ENCODE data around the gene SLC6A6.

The SLC6A6 gene

DNA sequence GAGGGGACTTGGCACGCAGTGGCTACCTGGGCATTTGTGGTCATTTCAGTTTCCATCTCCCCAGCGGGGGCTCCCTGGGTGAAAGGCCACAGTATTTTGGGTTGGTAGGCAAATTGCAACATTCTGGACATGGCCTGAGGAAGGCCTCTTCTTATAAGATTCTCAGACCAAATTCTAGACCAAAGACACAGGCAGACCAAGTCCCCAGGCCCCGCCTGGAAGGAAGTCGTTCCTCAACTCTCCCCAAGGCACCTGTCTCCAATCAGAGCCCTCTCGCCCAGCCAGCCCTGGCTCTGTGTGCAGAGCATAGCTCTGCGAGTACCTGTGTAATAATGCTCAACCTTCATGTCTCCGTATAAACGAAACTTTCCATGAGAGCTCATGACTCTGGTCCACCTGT lies 84.7 kb downstream of the SLC6A6 start:
- in situ Hi-C loops (cut with HindIII; ENCODE audit: low pct_ligation_motif_present, low sequenced_read_pairs) = no loop called here
- DNase-seq = no peak
- TF ChIP-seq, protein P1, sequence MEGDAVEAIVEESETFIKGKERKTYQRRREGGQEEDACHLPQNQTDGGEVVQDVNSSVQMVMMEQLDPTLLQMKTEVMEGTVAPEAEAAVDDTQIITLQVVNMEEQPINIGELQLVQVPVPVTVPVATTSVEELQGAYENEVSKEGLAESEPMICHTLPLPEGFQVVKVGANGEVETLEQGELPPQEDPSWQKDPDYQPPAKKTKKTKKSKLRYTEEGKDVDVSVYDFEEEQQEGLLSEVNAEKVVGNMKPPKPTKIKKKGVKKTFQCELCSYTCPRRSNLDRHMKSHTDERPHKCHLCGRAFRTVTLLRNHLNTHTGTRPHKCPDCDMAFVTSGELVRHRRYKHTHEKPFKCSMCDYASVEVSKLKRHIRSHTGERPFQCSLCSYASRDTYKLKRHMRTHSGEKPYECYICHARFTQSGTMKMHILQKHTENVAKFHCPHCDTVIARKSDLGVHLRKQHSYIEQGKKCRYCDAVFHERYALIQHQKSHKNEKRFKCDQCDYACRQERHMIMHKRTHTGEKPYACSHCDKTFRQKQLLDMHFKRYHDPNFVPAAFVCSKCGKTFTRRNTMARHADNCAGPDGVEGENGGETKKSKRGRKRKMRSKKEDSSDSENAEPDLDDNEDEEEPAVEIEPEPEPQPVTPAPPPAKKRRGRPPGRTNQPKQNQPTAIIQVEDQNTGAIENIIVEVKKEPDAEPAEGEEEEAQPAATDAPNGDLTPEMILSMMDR (IDR thresholded peaks at IDR 0.05; ENCODE audit: low read depth, low read length, missing control alignments) = no peak
- Histone ChIP-seq H3K4me3 (ENCODE audit: low read depth, low read length) (no peak overlapping the region), H3K27me3 (replicated peaks) (no peaks in the 10 kb centered on the region), H3K27ac (no peak overlapping the region), H3K36me3 (replicated peaks) (peaks cover 24% of the 10 kb centered on the region)

DNA sequence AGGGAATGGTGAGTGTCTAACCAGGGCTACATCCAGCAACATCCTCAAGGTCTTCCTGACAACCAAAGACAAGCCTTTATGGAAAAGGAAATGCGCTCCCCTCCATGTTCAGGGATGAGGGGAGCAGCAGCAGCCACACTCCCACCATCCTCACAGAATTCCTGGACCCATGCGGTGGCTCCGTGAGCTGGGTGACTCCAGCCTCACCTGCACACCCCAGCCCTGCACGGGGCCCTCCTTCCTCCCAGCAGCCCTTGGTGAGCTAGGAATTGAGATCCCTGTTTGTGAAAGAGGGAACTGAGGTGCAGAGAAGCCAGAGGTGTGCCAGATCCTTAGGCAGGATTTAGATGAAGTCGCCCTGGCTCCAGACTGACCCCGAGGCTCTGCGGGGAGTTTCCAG lies 85.4 kb downstream of the SLC6A6 start:
- Histone ChIP-seq H3K27me3 (replicated peaks) (no peaks in the 10 kb centered on the region), H3K4me3 (ENCODE audit: low read depth, low read length) (no peak overlapping the region), H3K27ac (no peak overlapping the region), H3K36me3 (replicated peaks) (peaks cover 17% of the 10 kb centered on the region)
- in situ Hi-C loops (cut with HindIII; ENCODE audit: low pct_ligation_motif_present, low sequenced_read_pairs) = no loop called here
- TF ChIP-seq, protein P1 (IDR thresholded peaks at IDR 0.05; ENCODE audit: low read depth, low read length, missing control alignments) = no peak
- no peak for DNase-seq

DNA sequence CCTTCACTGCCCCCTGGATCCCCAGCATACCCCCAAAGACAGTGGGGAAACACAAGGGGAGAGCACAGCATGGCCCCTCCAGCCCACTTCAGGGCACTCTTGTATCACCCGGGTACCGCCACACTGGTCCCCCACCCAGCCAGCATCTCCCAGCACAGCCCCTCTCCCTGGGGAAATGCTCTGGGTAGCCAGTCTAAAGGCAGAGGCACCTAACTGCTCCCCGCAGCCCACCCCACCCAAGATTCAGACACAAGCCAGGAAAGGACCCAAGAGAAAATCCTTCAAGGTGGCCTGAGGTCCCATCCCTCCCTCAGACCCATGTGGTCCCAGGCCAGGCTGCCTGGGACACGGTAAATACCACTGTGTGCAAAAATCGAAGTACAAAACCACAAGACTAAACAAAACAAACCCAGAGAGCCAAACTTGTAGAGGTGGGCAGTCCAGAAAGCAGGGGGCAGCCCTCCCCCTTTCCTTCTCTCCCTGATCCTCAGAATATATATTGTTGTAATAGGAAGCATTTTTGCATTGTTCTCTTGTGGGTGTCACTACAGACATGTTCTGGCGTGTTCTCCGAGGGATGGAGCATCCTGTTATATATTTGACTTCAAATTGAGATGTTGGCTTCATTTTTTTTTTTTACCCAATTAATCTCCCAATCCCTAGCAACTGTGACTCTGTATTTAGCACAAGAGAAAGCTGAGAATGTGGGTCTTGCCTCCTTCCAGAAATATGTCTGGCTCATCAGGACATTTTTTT lies 86.1 kb downstream of the SLC6A6 start:
- no peak for DNase-seq
- no peaks in the 10 kb centered on the region for H3K27me3 ChIP-seq (replicated peaks)
- no peak overlapping the region for H3K27ac ChIP-seq
- TF ChIP-seq, protein P1 (IDR thresholded peaks at IDR 0.05; ENCODE audit: low read depth, low read length, missing control alignments) = no peak
- H3K4me3 ChIP-seq (ENCODE audit: low read depth, low read length) = no peak overlapping the region
- in situ Hi-C loops (cut with HindIII; ENCODE audit: low pct_ligation_motif_present, low sequenced_read_pairs) = no loop called here
- H3K36me3 ChIP-seq (replicated peaks) = peaks cover 13% of the 10 kb centered on the region

DNA sequence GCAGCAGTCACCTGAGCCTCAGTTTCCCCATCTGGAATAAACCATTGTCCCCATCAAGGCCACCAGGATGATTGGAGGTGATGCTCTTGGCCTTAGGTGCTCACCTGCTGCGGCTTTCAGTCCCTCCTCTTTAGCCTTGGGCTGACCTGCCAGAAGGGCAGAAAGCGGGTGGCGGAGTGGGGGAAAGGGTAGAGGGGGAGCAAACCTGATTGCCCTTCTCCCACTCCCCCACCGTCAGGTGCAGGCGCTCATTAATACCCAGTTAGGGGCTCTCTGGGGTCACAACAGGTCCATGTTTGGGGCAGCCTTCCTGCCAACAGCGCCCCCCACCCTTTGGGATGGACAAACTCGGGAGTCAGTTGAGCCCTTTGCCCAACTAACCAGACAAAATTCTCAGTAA lies 87.2 kb downstream of the SLC6A6 start:
- H3K4me3 ChIP-seq (ENCODE audit: low read depth, low read length) = no peak overlapping the region
- TF ChIP-seq, protein P1 (IDR thresholded peaks at IDR 0.05; ENCODE audit: low read depth, low read length, missing control alignments) = no peak
- no peaks in the 10 kb centered on the region for H3K27me3 ChIP-seq (replicated peaks)
- in situ Hi-C loops (cut with HindIII; ENCODE audit: low pct_ligation_motif_present, low sequenced_read_pairs) = no loop called here
- DNase-seq = no peak
- peaks cover 9% of the 10 kb centered on the region for H3K36me3 ChIP-seq (replicated peaks)
- no peak overlapping the region for H3K27ac ChIP-seq

DNA sequence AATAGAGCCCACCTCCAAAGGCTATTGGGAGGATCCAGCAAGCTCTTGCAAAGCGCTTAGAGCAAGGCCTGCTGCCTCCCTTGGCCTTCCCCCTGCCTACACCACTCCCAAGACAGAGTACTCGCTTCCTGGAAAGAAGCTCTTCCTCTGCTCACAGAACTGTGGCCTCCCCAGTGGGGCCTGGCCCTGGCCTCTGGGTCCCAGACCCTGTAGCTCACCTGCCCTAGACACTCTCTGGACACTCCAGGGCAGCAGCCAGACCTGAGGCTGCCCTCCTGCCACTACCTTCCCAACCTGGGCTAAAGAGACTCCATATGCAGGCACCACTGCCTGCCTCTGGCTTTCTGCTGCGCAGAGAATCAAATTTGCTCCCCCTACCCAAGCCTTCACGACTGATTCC lies 87.8 kb downstream of the SLC6A6 start:
- in situ Hi-C loops (cut with HindIII; ENCODE audit: low pct_ligation_motif_present, low sequenced_read_pairs) = no loop called here
- H3K36me3 ChIP-seq (replicated peaks) = peaks cover 7% of the 10 kb centered on the region
- H3K27ac ChIP-seq = no peak overlapping the region
- DNase-seq = no peak
- TF ChIP-seq, protein P1 (IDR thresholded peaks at IDR 0.05; ENCODE audit: low read depth, low read length, missing control alignments) = no peak
- H3K27me3 ChIP-seq (replicated peaks) = no peaks in the 10 kb centered on the region
- H3K4me3 ChIP-seq (ENCODE audit: low read depth, low read length) = no peak overlapping the region

DNA sequence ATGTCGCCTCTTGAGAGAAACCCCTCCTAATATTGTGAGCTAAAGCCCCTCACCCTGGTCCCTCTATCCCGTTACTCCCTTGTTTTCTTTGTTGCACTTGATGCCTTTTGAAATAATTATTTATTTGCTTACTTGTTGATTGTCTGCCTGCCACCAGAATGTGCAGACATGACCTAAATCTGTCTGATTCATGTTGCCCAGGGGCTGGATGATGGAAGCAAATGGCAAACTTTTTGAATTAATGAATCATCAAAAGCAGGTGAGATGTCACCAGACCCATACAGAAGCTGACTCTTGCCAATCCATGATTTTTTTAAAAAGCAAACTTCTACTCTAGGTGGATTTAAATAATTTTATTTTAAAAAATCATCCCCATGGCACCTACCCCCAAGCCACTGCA lies 88.4 kb downstream of the SLC6A6 start:
- TF ChIP-seq, protein P1 (IDR thresholded peaks at IDR 0.05; ENCODE audit: low read depth, low read length, missing control alignments) = no peak
- Histone ChIP-seq H3K27me3 (replicated peaks) (no peaks in the 10 kb centered on the region), H3K36me3 (replicated peaks) (peaks cover 3% of the 10 kb centered on the region), H3K4me3 (ENCODE audit: low read depth, low read length) (no peak overlapping the region), H3K27ac (no peak overlapping the region)
- in situ Hi-C loops (cut with HindIII; ENCODE audit: low pct_ligation_motif_present, low sequenced_read_pairs) = no loop called here
- no peak for DNase-seq
